ENCODE measurements around the gene PLPPR5.

- no peak for TF ChIP-seq CTCF (IDR thresholded peaks at IDR 0.05; ENCODE audit: low read length)
- no peak for TF ChIP-seq EZH2 (IDR thresholded peaks at IDR 0.05; ENCODE audit: borderline replicate concordance, low read length)
Measured at GRCh38 chr1:98870959-98871903, 133.4 kb downstream of the PLPPR5 start.
